Brain microvascular endothelial cell (primary cell): ENCODE measurements around the gene CYP39A1.

Source experiments
- DNase-seq: peaks from one replicate; pipeline ENCODE4 v3.0.0-alpha.2; 2020
- H3K27ac ChIP-seq: fragments of 250-450 bp; sonication (Bioruptor Pico); 2 replicates; pipeline ENCODE4 v1.5.1; 2020; ENCODE audit warnings: mild to moderate bottlenecking, moderate library complexity
- H3K27me3 ChIP-seq: fragments of 250-450 bp; sonication (Bioruptor Pico); replicated peaks from 2 replicates; pipeline ENCODE4 v1.5.1; 2020; ENCODE audit warnings: mild to moderate bottlenecking
- H3K36me3 ChIP-seq: fragments of 250-450 bp; sonication (Bioruptor Pico); replicated peaks from 2 replicates; pipeline ENCODE4 v1.5.1; 2020; ENCODE audit warnings: mild to moderate bottlenecking
- H3K4me3 ChIP-seq: 2 replicates; pipeline ENCODE4 v1.5.1; 2011; ENCODE audit warnings: low read depth, mild to moderate bottlenecking, control low read depth, low read length, moderate library complexity
- CTCF ChIP-seq: IDR thresholded peaks from 2 replicates; pipeline ENCODE4 v1.5.1; 2011; ENCODE audit warnings: low read depth, mild to moderate bottlenecking, moderate library complexity, low read length, control low read depth, inconsistent platforms; ENCODE audit errors: missing control alignments
- in situ Hi-C: cut with HindIII; loops from 2 replicates; pipeline ENCODE4 v1.10.0; 2017; ENCODE audit warnings: low sequenced_read_pairs, low pct_ligation_motif_present

CYP39A1 gene

GRCh38 chr6:46509063-46509462, 143.6 kb downstream of the CYP39A1 start:
- in situ Hi-C loops: no loop called here

GRCh38 chr6:46507426-46507825, 145.2 kb downstream of the CYP39A1 start:
- in situ Hi-C loops: no loop called here
- Histone ChIP-seq H3K4me3 (no peak overlapping the region), H3K36me3 (no peaks in the 10 kb centered on the region), H3K27me3 (no peaks in the 10 kb centered on the region), H3K27ac (no peak overlapping the region)
- no peak for TF ChIP-seq CTCF
- no peak for DNase-seq

More at GRCh38 chr6:46509063-46509462, 143.6 kb downstream of the CYP39A1 start:
- DNase-seq: no peak
- Histone ChIP-seq H3K27me3 (no peaks in the 10 kb centered on the region), H3K27ac (no peak overlapping the region), H3K4me3 (no peak overlapping the region), H3K36me3 (no peaks in the 10 kb centered on the region)
- TF ChIP-seq CTCF: no peak

GRCh38 chr6:46505693-46506512, 146.7 kb downstream of the CYP39A1 start:
- Histone ChIP-seq H3K27ac (no peak overlapping the region), H3K27me3 (no peaks in the 10 kb centered on the region), H3K4me3 (no peak overlapping the region), H3K36me3 (no peaks in the 10 kb centered on the region)
- no peak for DNase-seq
- no peak for TF ChIP-seq CTCF
- in situ Hi-C loops: no loop called here

GRCh38 chr6:46504242-46504641, 148.4 kb downstream of the CYP39A1 start:
- no peak for TF ChIP-seq CTCF
- Histone ChIP-seq H3K4me3 (no peak overlapping the region), H3K27me3 (no peaks in the 10 kb centered on the region), H3K36me3 (no peaks in the 10 kb centered on the region), H3K27ac (no peak overlapping the region)
- no peak for DNase-seq
- in situ Hi-C loops: no loop called here

GRCh38 chr6:46502486-46503119, 150.0 kb downstream of the CYP39A1 start:
- in situ Hi-C loops: no loop called here

More at GRCh38 chr6:46502486-46503119, 150.0 kb downstream of the CYP39A1 start:
- no peak for DNase-seq
- Histone ChIP-seq H3K36me3 (no peaks in the 10 kb centered on the region), H3K4me3 (no peak overlapping the region), H3K27ac (no peak overlapping the region), H3K27me3 (no peaks in the 10 kb centered on the region)
- no peak for TF ChIP-seq CTCF
